Right ventricle myocardium superior (tissue), 1 donor: Measurements from ENCODE around the gene SLC18B1. TPM values are rescaled to one million over a fixed set of nuclear protein-coding genes. Genes with fewer than 3 reads are reported as not detected.
A peak's percentile ranks its signal among the peaks of the same experiment; 100 is the strongest.

Experiments used
- ATAC-seq: fragments of 200-7000 bp; cut with Tn5 transposase; one replicate; pipeline ENCODE4 v1.9.1; 2020; ENCODE audit warnings: mild to moderate bottlenecking; ENCODE audit not compliant: poor library complexity
- DNase-seq: peaks from one replicate; pipeline ENCODE4 v3.0.0-alpha.2; 2020
- intact Hi-C: fragments of 100-400 bp; cut with DNase I; formaldehyde crosslinking; loops from one replicate; pipeline ENCODE4 v1.11.2; 2022
- total RNA-seq: library from RNA; stranded (reverse); fragmentation: NEBNext Ultra II Directional; extraction: Animal tissue kit (Norgen Biotek cat#: 25700); gene quantifications from one replicate; pipeline ENCODE4 v1.2.1, GENCODE V29; 2021
- donor health status: DM: no; HTN: yes; CAD: no; lungs with severe emphysema.

The SLC18B1 gene
- total RNA-seq, 1 donor from 2014 or later: 3.7 TPM

DNA sequence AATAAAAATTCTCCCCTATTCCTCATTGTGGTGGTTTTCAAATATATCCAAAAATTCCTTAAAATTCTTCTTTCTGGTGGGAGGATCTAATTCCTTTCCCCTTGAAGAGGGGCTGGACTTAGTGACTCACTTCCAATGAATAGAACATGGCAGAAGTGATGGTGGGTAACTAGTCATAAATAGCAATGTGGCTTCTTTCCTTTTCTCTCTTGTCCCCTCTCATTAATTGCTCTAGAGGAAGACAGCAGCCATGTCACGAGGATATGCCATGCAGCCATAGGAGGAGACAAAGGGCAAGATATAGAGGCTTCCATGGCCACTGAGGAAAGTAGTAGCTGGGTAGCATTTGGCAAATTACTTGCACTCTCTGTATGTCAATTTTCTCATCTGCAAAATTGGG lies 46.6 kb downstream of the SLC18B1 start:
- DNase-seq: no peak
- no peak for ATAC-seq
- intact Hi-C loops: no loop called here

DNA sequence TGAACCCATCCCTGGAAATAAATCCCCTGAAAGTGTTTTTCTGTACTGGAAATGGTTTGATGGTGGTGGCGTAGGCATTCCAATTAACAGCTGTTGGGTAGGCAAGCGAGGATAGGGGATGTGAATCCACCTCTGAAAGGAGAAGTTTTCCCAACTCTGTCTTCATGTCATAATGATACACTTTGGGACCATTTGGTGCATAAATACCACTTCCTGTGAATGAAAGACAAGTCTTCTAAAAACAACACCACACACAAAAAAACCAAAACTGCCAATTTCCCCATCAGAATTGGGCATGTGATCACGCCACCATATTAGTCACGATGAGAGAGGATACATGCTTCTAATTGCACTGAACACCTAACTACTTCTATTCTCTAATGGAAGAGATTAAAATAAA lies 47.1 kb downstream of the SLC18B1 start:
- DNase-seq (no peak), ATAC-seq (peak; percentile 29)
- intact Hi-C loops: no loop called here

DNA sequence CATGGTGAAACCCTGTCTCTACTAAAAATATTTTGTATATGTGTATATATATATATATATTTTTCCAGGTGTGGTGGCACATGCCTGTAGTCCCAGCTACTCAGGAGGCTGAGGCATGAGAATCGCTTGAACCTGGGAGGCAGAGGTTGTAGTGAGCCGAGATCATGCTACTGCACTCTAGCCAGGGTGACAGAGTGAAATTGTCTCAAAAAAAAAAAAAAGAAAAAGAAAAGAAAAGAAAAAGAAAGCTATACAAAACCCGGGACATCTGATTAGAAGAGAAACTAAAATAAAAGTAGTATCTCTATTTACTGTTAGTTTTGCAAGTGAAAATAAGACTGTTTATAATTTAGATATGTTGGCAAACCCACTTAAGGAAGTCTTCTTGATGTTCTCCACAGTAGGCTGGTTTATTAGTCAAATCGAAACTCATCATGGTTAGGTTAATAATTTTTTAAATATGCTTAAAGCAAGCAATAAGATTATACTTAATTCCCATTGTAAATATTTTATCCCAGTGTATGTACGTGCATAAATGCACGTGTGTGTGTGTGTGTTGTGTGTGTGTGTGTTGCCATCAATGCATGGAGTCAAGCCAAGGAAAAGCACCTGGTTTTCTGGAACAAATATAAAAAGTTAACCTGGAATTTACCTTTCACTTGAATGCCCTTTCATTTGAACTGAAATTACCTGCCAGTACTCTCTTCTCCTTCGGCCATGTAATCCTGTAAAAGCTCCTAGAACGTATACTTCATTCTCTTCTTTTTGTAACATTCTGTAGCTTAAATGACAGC lies 47.8 kb downstream of the SLC18B1 start:
- DNase-seq (no peak), ATAC-seq (no peak)
- intact Hi-C loops: no loop called here

DNA sequence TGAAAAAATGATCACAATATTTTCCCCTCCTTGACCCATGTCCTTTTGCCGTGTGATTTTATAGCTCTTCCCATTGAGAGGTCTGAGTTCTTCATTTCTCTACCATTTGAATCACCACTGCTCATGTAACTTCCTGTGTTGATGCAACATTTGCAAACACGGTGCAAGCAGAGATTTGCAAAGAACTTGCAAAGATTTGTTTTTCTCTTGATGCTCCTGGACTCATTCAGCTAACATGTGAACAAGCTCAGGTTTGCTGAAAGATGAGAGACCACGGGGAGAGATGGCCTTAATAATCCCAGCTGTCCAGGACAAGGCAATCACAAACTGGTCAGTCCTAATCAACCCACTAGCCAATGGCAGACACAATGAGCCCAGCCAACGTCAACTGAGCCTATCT lies 49.3 kb downstream of the SLC18B1 start:
- intact Hi-C loops: no loop called here
- DNase-seq (no peak), ATAC-seq (no peak)

DNA sequence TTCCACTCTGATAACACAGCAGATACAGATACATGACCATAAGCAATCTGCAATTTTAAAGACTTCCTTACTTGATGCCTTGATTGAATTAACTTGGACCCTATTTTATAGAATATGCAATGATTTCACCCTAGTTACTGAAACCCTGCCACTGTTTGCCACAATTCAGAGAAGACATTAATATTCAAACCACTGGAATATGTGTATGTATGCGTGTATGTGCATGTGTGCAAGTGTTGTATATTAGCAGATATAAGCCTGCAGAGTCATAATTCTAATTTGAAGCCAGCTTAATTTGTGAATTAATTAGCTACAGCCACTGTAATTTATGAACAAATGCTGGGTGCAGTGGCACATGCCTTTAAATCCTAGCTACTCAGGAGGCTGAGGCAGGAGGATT lies 50.0 kb downstream of the SLC18B1 start:
- intact Hi-C loops: no loop called here
- no peak for ATAC-seq

DNA sequence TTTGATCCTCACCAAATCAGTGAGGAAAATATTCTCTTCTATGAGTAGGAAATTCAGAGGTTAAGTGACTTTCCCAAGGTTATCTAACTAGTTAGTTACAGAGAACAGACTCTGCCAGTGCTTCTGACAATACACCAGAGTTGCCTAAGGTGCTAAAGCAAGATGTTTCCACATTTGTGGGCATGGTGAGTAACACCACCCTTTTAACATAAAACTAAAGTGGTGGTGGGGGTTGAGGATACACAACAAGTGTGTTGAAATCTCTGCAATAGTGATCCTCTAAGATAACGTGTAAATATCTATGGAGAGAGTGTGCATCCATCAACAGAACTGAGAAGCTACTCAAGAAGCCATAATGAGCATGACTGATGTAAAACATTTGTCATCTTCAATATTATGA lies 52.4 kb downstream of the SLC18B1 start:
- intact Hi-C loops: no loop called here
- ATAC-seq (no peak), DNase-seq (no peak)

More for the DNA sequence above, 50.0 kb downstream of the SLC18B1 start:
- DNase-seq: no peak

DNA sequence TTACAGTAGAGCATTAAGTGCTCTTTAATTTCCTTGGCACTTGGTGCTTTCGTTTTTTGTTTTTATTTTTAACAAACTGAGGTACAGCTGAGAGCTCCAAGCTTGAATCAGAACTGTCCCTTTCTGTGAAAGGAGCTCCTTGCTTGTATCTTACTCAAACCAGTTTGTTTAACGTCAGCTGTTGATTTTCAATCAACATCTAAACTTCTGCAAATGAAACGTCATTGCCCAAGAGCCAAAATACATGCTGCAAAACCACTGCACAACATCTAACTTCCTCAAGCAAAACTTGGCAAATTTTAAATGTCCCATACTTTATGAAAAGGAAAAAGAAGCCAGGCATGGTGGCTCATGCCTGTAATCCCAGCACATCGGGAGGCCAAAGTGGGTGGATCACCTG lies 55.9 kb downstream of the SLC18B1 start:
- DNase-seq (no peak), ATAC-seq (peak; percentile 31)
- intact Hi-C loops: no loop called here

DNA sequence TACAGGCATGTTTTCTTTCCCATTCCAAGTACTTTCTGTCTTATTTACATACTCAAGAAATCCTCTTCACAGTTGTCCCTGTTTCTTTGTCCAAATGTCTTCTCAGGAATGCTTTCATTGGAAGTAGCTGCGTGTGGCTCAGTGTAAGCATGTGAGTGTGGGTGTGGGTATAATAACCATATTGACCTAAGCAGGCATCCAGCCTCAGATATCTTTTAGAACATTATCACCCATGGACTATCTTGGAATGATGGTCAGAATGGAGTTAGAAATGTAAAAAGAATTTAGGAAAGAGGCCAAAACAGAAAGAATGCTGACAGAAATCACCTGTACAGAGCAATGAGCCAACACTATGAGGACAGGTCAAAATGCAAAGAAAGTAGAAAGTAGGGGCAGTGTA lies 57.2 kb downstream of the SLC18B1 start:
- DNase-seq (no peak), ATAC-seq (no peak)
- intact Hi-C loops: no loop called here

DNA sequence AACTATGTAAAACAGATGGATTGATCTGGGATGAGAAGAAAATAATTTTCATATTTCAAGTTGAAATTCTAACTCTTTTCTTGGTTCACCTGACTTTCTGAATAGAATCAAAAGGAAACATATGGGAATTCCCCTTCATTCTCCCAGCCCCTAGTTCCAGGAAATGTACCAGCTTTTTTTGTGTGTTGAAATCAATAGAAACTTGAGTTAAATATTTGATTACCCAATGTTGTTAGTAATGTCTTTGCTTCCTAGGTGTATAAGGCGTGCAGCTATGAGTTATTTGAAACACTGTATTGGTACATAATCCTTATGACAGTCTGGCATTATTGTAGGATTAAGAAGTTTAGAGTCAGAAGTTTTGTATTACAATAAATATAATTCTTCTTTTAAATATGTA lies 62.2 kb downstream of the SLC18B1 start:
- ATAC-seq (no peak), DNase-seq (no peak)
- intact Hi-C loops: no loop called here

DNA sequence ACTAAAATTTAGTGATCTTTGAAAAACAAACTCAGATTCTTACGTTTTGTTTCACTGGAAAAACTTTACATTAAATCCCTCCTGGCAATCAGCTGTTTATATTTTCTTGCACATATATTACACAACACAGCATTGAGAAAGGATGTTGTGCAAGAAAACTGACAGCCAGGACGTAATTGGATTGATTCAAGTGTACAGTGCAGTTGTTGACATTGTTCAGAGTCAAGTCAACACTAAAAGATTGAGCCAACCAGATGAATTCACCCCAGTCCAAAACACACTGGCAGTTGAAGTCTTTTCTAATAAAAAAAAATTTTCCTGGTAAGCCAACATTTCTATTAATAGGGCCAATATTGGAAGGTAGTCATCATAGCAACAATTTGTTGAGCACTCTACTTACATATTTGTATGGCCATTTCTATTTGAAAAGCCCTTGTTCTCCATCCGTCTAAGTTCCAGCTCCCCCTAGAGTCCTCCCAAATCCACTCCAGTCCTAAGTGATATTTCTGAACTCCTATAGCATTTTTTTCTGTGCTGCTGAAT lies 63.7 kb downstream of the SLC18B1 start:
- no peak for ATAC-seq
- intact Hi-C loops: no loop called here
- no peak for DNase-seq

DNA sequence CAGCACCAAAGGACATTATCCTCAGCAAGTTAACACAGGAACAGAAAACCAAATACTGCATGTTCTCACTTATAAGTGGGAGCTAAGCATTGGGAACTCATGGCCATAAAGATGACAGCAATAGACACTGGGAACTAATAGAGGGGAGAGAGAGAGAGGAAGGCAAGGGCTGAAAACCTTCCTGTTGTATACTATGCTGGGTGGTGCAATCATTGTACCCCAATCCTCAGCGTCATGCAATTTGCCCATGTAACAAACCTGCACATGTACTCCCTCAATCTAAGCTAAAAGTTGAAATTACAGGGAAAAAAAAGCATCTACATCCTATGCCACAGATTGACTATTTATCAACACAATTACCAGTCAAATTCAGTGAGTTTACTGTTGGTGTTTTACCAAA lies 64.6 kb downstream of the SLC18B1 start:
- intact Hi-C loops: no loop called here
- DNase-seq: no peak
- ATAC-seq: no peak

DNA sequence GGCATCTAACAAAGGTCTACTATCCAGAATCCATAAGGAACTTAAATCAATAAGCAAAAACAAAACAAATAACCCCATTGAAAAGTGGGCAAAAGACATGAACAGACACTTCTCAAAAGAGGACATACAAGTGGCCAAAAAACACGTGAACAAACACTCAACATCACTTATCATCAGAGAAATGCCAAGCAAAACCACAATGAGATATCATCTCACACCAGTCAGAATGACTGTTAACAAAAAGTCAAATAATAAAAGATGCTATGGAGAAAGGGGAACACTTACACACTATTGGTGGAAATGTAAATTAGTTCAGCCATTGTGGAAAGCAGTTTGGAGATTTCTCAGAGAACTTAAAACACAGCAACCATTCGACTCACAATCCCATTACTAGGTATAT lies 65.2 kb downstream of the SLC18B1 start:
- intact Hi-C loops: no loop called here
- ATAC-seq (no peak), DNase-seq (no peak)

DNA sequence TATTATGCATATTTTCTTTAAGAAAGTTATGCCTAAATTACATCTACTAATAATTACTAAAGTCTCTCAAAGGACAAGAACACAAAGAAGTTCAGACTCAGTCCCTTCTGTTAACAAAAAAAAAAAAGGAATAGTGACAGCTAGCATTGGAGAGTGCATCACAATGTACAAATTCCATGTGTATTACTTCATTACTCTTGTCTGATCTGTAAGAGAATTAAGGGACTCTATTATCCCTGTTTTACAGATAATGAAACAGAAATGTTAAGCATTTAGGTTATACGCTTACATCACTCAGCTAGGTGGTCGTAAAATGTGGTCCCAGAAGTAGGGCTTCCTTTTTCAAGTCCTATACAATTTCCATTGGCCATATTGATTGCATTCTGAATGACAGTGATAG lies 67.4 kb downstream of the SLC18B1 start:
- ATAC-seq: no peak
- intact Hi-C loops: no loop called here
- no peak for DNase-seq

DNA sequence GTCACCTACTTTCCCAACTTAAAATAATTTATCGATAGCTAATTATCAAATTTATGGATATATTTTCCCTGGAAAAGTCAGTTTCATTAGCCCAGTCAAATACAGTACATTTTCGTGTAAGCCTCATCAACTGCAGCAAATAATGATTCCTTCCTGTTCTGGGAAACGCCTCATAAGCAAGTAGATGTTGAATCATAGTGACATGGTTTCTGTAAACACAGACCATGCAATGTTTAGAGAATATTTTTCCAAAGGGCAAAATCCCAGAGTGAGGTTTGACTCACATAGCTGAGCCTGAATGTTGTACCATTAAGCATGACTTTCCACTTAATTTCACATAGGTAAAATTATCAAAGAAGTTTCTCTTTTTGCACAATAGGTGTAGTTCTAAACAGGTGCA lies 67.9 kb downstream of the SLC18B1 start:
- ATAC-seq (no peak), DNase-seq (no peak)
- intact Hi-C loops: no loop called here

DNA sequence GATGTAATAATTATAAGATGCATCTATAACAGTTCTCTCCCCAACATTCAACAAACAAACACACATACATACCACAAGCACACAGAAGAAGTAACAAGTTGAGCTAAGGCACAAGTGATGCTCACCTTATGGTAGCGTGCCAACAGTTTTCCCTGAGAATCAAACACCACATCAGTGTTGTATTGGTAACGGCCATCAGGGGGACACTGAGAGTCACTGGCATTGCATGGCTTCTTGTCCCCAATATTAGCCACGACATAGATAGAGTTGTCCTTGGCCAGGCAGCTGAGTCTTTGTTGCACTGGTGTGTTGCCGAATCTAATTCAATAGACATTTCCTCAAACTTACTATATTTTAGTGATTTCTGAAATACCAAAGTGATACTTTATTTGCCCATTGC lies 69.8 kb downstream of the SLC18B1 start:
- ATAC-seq: no peak
- intact Hi-C loops: no loop called here

DNA sequence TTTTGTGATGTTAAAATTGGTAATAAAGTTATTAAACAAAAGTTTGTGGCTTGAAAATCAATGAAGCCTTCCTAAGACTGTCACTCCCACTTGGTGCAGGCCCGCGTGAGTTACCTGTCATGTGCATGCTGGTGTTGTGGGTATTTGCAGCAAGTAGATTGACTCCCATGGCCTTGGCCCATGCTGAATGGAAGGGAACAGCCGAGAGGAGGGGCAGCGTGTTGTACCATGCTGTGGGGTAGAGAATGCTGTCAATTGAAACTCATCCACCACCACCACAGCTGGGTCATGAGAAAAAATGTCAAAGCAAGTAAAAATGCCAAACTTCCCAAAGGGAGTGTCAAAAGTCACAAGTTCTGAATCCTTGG lies 71.8 kb downstream of the SLC18B1 start:
- intact Hi-C loops: no loop called here
- no peak for DNase-seq
- no peak for ATAC-seq

More for the DNA sequence above, 69.8 kb downstream of the SLC18B1 start:
- no peak for DNase-seq

DNA sequence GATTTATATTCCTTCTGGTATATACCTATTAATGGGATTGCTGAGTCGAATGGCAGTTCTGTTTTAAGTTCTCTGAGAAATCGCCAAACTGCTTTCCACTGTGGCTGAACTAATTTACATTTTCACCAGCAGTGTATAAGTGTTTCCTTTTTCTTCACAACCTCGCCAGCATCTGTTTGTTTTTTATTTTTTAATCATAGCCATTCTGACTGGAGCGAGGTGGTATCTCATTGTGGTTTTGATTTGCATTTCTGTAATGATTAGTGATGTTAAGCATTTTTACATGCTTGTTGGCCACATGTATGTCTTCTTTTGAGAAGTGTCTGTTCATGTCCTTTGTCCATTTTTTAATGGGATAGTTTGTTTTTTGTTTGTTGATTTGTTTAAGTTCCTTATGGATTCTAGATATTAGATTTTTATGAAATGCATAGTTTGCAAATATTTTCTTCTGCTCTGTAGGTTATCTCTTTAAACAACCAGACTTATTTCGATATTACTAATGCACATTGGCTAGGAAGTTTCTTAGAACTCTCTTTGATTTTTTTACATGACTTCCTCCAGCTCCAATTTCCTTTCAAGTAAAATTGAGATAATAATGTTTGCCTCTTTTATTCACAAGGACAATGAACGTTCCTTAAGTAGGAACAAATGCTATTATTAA lies 72.4 kb downstream of the SLC18B1 start:
- DNase-seq (no peak), ATAC-seq (no peak)
- intact Hi-C loops: no loop called here

DNA sequence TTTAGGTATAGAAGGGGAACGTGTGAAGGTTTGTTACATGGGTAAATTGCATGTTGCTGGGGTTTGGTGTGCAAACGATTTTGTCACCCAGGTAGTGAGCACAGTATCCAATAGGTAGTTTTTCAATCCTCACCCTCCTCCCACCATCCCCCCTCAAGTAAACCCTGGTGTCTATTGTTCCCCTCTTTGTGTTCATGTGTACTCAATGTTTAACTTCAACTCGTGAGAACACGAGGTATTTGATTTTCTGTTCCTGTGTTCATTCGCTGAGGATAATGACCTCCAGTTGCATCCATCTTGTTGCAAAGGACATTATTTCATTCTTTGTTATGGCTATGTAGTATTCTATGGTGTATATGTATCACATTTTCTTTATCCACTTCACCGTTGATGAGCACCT lies 73.0 kb downstream of the SLC18B1 start:
- intact Hi-C loops: no loop called here
- DNase-seq (no peak), ATAC-seq (no peak)

DNA sequence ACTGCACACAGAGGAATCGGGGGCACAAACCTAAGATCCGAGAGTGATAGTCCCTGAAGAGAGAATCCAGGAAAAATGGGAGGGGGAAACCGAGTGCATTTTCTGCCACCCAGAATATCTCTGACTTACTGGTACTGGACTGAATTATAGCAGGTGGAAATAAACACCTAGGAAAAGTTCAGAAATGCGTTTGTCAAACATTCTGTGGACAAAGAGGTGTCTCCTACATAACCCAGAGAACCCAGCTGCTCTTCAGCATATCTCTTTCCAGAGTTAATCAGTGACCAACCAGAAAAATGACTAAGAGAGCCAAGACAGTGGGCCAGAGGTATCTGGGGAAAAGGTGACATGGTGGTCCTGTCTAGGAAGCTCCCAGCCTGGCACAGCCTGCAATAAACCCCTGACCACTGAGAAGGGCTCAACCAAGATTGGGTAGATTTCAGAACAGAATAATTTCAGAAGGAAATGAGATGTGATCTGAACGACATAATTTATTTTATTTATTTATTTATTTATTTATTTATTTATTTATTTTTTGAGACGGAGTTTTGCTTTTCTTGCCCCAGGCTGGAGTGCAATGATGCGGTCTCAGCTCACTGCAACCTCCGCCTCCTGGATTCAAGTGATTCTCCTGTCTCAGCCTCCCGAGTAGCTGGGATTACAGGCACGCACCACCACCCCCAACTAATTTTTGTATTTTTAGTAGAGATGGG lies 78.5 kb downstream of the SLC18B1 start:
- intact Hi-C loops: no loop called here
- DNase-seq (no peak), ATAC-seq (no peak)
